HG03066 (cell line): Measurements from ENCODE around the gene LPAR4.
"Not testable (repeated sequence)": the region's sequence is repeated elsewhere in the genome, so short reads cannot be mapped to it uniquely, and the experiment has no call there.

Source experiments
- ATAC-seq: cut with Tn5 transposase; IDR thresholded peaks from one replicate; pipeline ENCODE4 v1.9.1; 2021; ENCODE audit warnings: low read depth; ENCODE audit not compliant: unreplicated experiment

The LPAR4 gene, protein sequence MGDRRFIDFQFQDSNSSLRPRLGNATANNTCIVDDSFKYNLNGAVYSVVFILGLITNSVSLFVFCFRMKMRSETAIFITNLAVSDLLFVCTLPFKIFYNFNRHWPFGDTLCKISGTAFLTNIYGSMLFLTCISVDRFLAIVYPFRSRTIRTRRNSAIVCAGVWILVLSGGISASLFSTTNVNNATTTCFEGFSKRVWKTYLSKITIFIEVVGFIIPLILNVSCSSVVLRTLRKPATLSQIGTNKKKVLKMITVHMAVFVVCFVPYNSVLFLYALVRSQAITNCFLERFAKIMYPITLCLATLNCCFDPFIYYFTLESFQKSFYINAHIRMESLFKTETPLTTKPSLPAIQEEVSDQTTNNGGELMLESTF

DNA sequence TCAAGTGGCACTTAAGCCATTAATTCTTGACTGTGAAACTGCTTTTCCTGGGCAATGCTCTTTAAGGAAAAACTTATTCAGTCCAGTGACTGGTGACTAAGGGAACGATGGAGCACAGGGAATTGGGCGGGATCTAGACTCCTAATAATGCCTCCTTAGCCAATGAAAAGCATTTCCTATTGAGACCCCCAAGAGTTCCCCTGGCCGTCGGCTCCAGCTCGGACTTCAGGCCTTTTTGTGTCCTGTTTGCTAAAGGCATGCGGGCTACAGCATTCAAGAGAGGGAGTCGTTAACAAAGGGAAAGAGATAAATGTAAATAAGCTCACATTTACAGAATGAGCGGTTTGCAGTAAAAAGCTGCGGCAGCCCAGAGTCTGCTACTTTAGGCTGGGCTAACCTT is at the start of gene LPAR4:
Gene LPAR4, plus strand, starts transcription at position 232 of the 400 bp plus-strand sequence. CDS start 7,150 bp downstream, outside the sequence.
- no peak for ATAC-seq

- no peak for ATAC-seq
Observed at GRCh38 chrX:78706071-78706470, 41.4 kb upstream of the LPAR4 start.

GRCh38 chrX:78708262-78708661 is 39.3 kb upstream of the LPAR4 start:
- no peak for ATAC-seq

DNA sequence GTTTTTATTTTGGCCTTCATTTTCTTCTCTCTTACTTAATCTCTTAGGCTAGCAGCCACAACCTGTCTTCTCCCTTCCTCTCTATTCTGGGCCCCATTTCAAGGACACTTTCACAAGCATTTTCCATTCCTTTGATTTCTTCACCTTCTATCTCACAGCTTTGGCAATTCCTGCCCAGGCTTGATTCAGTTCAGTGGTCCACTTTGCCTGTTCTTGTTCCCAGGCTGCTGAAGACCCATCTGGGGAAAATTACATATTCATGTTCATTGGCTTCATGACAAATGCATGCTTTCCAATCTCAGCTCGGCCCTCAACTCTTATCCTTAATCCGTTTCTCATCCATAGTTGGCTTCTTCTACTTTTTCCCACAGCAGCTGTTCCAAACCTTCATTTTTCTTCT is 38.7 kb upstream of the LPAR4 start:
- ATAC-seq: no peak

DNA sequence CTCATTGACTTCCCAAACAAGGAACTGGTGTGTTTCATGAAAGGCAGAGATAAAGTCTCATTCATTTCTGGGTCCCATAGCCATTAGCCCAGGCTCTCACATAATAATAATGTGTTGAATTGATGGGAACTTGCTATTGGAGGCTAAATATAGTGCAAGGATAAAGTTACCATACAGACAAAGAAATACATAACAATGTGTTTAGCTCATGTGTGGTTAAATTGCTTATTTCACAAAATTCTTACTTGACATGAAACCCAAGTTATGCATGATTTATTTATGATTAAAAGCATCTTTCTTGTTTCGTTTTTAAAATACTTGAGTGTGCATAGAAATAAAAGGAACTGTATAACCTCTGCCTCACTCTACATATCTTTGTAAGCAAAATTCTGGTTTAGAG is 37.3 kb upstream of the LPAR4 start:
- ATAC-seq: no peak

- no peak for ATAC-seq
Observed at GRCh38 chrX:78712336-78712735, 35.2 kb upstream of the LPAR4 start.

- no peak for ATAC-seq
Observed at GRCh38 chrX:78725287-78725686, 22.2 kb upstream of the LPAR4 start.

GRCh38 chrX:78746496-78746895 is 1.0 kb upstream of the LPAR4 start:
- no peak for ATAC-seq

DNA sequence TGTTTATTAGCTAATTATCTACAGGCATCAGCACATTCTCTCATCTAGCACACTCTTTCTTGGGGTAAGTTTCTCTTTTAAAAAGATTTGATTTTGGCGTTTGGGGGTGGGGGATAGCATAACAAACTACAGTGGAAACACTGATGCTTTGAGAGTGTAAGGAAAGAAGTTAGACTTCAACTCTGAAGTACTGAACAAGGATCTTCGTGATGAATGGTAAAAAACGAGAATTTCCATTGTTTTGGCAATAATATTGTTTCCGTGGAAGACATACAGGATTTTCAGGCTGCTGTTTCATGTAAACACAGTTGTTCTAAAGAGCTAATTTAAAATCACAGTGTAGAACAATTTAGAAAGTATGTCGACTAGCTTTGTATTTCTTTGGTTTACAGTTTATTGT is 451 bp downstream of the LPAR4 start:
- no peak for ATAC-seq

GRCh38 chrX:78748846-78749245 is 1.3 kb downstream of the LPAR4 start:
- ATAC-seq: no peak

DNA sequence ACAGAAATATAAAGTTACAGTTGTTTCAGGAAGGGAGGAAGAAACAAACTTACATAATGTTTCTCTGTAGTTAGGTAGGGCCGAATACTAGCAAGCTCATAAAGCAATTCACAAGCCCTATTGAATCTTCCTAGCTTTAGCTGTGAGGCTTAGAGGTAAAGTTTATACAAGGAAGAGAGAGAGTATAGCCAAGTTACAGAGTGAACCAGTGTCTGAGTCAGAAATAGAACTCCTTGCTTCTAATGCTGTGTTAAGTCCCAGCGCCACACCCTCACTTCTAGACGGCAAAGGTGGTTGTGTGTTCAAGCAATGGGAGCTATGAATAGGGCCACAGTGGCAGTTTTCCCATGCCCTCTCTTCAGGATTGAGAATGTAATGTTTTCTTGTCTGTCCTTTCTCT is 6.1 kb downstream of the LPAR4 start:
- no peak for ATAC-seq

GRCh38 chrX:78754917-78755316 is 7.4 kb downstream of the LPAR4 start:
- ATAC-seq: peak; percentile 99

DNA sequence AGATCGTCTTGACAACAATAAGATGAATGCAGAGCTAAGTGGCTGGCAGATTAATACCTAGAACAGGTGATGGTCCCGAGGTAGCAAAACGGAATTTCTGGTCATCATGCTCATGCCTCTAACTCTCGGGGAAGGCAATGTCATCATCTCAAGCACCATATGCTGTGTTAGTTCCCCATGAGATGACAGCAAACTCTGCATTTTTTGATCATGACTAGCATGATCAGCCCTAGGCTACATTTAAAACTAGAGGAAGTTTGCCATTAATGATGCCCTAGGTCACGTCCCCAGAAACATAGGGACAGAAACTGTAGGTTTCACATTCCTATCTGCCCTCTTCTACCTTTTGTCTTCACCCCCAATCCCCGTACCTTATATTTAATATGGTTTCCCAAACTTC is 11.6 kb downstream of the LPAR4 start:
- no peak for ATAC-seq

GRCh38 chrX:78769101-78769755 is 21.7 kb downstream of the LPAR4 start:
- ATAC-seq: no peak

GRCh38 chrX:78769946-78770345 is 22.4 kb downstream of the LPAR4 start:
- ATAC-seq: no peak

- ATAC-seq: no peak
Observed at GRCh38 chrX:78796916-78797315, 49.4 kb downstream of the LPAR4 start.

DNA sequence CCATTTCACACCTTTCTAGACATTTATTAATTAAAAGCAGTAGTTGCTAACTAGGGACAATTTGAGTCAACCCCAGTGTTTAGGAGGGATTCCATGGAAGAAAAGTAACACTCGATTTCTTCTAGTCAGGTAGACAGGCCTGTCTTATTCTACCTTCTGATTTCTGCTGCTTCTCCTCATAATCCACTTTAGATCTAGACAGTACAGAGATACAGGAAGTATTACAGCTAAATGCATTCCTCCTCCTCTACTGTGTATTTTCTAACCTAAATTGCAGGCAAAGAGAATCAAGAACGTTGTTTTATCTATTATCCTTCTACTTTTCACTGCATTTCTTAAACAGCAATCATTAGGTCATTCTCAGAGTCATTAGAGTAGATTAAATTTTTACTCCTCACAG is 52.6 kb downstream of the LPAR4 start:
- ATAC-seq: no peak

GRCh38 chrX:78800694-78801093 is 53.2 kb downstream of the LPAR4 start:
- no peak for ATAC-seq

DNA sequence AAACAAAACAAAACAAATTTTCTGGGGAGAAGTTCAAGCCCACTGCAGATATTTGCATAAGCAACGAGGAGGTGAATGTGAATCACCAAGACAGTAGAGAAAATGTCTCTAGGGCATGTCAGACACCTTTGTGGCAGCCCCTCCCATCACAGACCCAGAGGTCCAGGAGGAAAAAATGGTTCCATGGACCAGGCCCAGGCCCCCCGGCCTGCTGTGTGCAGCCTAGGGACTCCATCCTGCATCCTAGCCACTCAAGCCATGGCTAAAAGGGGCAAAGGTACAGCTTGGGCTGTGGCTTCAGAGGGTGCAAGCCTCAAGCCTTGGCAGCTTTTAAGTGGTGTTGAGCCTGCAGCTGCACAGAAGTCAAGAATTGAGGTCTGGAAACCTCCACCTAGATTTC is 54.0 kb downstream of the LPAR4 start:
- no peak for ATAC-seq

DNA sequence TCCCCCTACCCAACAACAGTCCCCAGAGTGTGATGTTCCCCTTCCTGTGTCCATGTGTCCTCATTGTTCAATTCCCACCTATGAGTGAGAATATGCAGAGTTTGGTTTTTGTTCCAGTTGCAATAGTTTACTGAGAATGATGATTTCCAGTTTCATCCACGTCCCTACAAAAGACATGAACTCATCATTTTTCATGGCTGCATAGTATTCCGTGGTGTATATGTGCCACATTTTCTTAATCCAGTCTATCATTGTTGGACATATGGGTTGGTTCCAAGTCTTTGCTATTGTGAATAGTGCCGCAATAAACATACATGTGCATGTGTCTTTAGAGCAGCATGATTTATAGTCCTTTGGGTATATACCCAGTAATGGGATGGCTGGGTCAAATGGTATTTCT is 55.0 kb downstream of the LPAR4 start:
- ATAC-seq: not testable (repeated sequence)
